Stimulated activated CD8-positive, alpha-beta memory T cell treated with anti-CD3 and anti-CD28 coated beads, Interleukin-15, amount 100 ng/mL, for 1 hour (primary cell): ENCODE results near the gene IRF3.
A peak's percentile ranks its signal among the peaks of the same experiment; 100 is the strongest.
"Not testable (repeated sequence)": the region's sequence is repeated elsewhere in the genome, so short reads cannot be mapped to it uniquely, and the experiment has no call there.

Experiments
- DNase-seq: peaks from one replicate; pipeline ENCODE4 v3.0.0-alpha.2; 2020; ENCODE audit warnings: low read depth

Gene IRF3

GRCh38 chr19:49643466-49643865, 22.2 kb downstream of the IRF3 start:
- DNase-seq: no peak

GRCh38 chr19:49642492-49643035, 23.1 kb downstream of the IRF3 start:
- DNase-seq: no peak

GRCh38 chr19:49641688-49642491, 23.8 kb downstream of the IRF3 start, which contains the start of gene SCAF1:
Gene SCAF1 (plus strand): TSS chr19:49642209. CDS start chr19:49645027, 2,818 bp downstream.
- DNase-seq: peak; percentile 94

- DNase-seq: peak; percentile 100
Measured at GRCh38 chr19:49640113-49640898, 25.4 kb downstream of the IRF3 start, which contains the start of gene RRAS. Gene RRAS (minus strand): TSS chr19:49640143. CDS start chr19:49640098, 45 bp downstream.

- DNase-seq: no peak
Measured at GRCh38 chr19:49639401-49640112, 26.1 kb downstream of the IRF3 start.

- DNase-seq: no peak
Measured at GRCh38 chr19:49637821-49638738, 27.6 kb downstream of the IRF3 start.

- DNase-seq: no peak
Measured at GRCh38 chr19:49636233-49636932, 29.3 kb downstream of the IRF3 start.

- no peak for DNase-seq
Measured at GRCh38 chr19:49635530-49636232, 30.0 kb downstream of the IRF3 start.

- DNase-seq: not testable (repeated sequence)
Measured at GRCh38 chr19:49633273-49633672, 32.4 kb downstream of the IRF3 start.

GRCh38 chr19:49632576-49632975, 33.1 kb downstream of the IRF3 start:
- no peak for DNase-seq

- DNase-seq: no peak
Measured at GRCh38 chr19:49631610-49632192, 34.0 kb downstream of the IRF3 start.

- DNase-seq: no peak
Measured at GRCh38 chr19:49631014-49631588, 34.6 kb downstream of the IRF3 start.

- DNase-seq: no peak
Measured at GRCh38 chr19:49629659-49630058, 36.0 kb downstream of the IRF3 start.

- no peak for DNase-seq
Measured at GRCh38 chr19:49626226-49626625, 39.4 kb downstream of the IRF3 start.

GRCh38 chr19:49624967-49625910, 40.4 kb downstream of the IRF3 start:
- no peak for DNase-seq

GRCh38 chr19:49617860-49618259, 47.8 kb downstream of the IRF3 start:
- not testable (repeated sequence) for DNase-seq

GRCh38 chr19:49616945-49617344, 48.7 kb downstream of the IRF3 start:
- DNase-seq: no peak

GRCh38 chr19:49616532-49616931, 49.1 kb downstream of the IRF3 start:
- DNase-seq: no peak
